GM23248 (cell line): Measurements from ENCODE around the gene FAM234B.

ENCODE experiments used
- EZH2 ChIP-seq: fragments of 200-600 bp; sonication (generic); IDR thresholded peaks from 2 replicates; pipeline ENCODE4 v1.6.1; 2018; ENCODE audit warnings: antibody characterized with exemption, mild to moderate bottlenecking; ENCODE audit not compliant: insufficient read depth, poor library complexity, severe bottlenecking
- EZH2phosphoT487 ChIP-seq: fragments of 200-600 bp; sonication (generic); IDR thresholded peaks from 2 replicates; pipeline ENCODE4 v1.6.1; 2018; ENCODE audit warnings: antibody characterized with exemption, moderate library complexity, mild to moderate bottlenecking, low read depth; ENCODE audit not compliant: insufficient read depth

DNA sequence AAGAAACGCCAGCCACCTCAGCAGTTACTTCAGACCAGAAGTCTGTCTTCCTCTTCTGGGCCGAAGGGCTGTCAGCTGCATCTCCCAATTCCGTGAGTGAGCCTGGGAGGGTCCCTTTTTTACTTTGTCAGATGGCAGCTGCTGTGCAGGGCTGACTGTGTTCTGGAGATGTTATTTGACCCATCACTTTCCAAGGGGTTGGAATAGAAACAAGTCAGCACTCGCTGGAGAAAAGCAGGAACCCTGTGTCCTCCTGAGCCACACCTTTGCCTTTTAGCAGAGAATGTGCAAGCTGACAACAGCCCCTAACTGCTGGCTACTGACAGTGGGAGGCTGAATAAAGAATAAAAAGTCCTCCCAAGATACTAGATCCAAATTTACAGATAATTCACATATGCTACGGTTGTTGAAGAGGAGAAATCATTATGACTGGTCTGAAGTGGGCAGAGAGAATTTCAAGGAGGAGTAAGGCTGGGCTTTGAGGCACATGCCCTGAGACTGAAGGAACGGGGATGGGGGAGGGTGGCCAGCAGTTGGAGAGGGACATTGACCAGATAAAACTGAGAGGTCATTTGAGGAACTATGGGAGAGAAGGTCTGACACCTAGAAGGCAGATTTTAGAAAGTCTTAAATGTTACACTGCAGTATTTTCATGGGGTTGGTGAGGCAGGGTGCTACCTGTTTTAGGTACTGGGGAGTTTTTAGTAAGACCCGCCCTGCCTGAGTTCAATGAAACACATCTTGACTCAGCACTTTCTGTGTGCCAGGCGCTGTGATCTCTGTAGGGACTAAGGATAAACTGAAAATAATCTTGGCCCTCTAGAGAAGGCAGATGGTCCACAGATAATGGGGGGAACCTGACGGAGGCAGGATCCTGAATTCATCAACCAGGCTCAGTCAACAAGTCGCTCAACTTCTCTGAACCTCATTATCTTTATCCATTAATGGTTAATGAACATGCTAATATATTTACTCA lies 27.4 kb downstream of the FAM234B start:
- no peak for TF ChIP-seq EZH2
- TF ChIP-seq EZH2phosphoT487: no peak
